Osteocyte (in vitro differentiated cells): ENCODE results near the gene ATXN1. TPM values are rescaled to one million over a fixed set of nuclear protein-coding genes. Genes with fewer than 3 reads are reported as not detected.
"Not testable (repeated sequence)": the region's sequence is repeated elsewhere in the genome, so short reads cannot be mapped to it uniquely, and the experiment has no call there.

Experiments used
- DNase-seq: peaks from one replicate; pipeline ENCODE4 v3.0.0; 2021; ENCODE audit warnings: mixed read lengths; ENCODE audit not compliant: unreplicated experiment; ENCODE audit errors: extremely low spot score
- H3K27ac Mint-ChIP-seq: one replicate; pipeline ENCODE4 v1.8.0; 2021; ENCODE audit warnings: mild to moderate bottlenecking, mixed read lengths; ENCODE audit not compliant: unreplicated experiment
- H3K27me3 Mint-ChIP-seq: one replicate; pipeline ENCODE4 v1.8.0; 2021; ENCODE audit warnings: mixed read lengths; ENCODE audit not compliant: unreplicated experiment
- H3K36me3 Mint-ChIP-seq: one replicate; pipeline ENCODE4 v1.8.0; 2021; ENCODE audit warnings: mixed read lengths; ENCODE audit not compliant: unreplicated experiment
- H3K4me1 Mint-ChIP-seq: one replicate; pipeline ENCODE4 v1.8.0; 2021; ENCODE audit warnings: mixed read lengths; ENCODE audit not compliant: unreplicated experiment
- H3K4me3 Mint-ChIP-seq: one replicate; pipeline ENCODE4 v1.8.0; 2021; ENCODE audit warnings: mild to moderate bottlenecking, moderate library complexity, mixed read lengths; ENCODE audit not compliant: unreplicated experiment
- H3K9me3 Mint-ChIP-seq: one replicate; pipeline ENCODE4 v1.8.0; 2021; ENCODE audit warnings: mixed read lengths; ENCODE audit not compliant: unreplicated experiment
- total RNA-seq: library from RNA; stranded (reverse); gene quantifications from 2 replicates; pipeline ENCODE4 v1.2.1, GENCODE V29; 2021
- TF ChIP-seq, protein P1 (sequence below): fragments of 200-600 bp; sonication (generic); IDR thresholded peaks from 2 replicates; pipeline ENCODE4 v1.5.0; 2021; ENCODE audit warnings: antibody characterized with exemption, mild to moderate bottlenecking, moderate library complexity

ATXN1 gene
- total RNA-seq, 1 donor from 2014 or later: 54.4 TPM

DNA sequence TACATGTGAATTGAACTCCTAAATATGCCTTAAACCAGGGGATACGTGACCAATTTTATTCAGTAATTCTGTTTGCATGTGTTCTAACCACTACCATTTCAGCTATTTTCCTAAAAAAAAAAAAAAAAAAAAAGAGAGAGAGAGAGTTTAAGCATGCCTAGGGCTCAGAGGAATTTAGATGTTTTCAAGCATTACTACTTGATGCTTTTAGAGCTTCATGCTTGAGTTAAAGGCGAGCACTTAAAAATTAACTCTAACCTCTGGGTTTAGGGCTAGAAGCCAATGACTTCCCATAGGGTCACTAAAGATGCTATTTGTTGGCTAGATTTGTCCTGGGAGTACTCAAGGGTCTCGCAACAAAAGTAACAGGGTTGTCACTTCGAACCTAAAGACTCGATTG is 217.7 kb downstream of the ATXN1 start:
- Mint-ChIP-seq H3K4me3 (no peak overlapping the region), H3K27me3 (no peaks in the 10 kb centered on the region), H3K9me3 (no peaks in the 10 kb centered on the region), H3K4me1 (peaks cover 14% of the 10 kb centered on the region), H3K27ac (peak overlapping the region; percentile 59), H3K36me3 (peaks cover 13% of the 10 kb centered on the region)
- no peak for DNase-seq
- TF ChIP-seq, protein P1, sequence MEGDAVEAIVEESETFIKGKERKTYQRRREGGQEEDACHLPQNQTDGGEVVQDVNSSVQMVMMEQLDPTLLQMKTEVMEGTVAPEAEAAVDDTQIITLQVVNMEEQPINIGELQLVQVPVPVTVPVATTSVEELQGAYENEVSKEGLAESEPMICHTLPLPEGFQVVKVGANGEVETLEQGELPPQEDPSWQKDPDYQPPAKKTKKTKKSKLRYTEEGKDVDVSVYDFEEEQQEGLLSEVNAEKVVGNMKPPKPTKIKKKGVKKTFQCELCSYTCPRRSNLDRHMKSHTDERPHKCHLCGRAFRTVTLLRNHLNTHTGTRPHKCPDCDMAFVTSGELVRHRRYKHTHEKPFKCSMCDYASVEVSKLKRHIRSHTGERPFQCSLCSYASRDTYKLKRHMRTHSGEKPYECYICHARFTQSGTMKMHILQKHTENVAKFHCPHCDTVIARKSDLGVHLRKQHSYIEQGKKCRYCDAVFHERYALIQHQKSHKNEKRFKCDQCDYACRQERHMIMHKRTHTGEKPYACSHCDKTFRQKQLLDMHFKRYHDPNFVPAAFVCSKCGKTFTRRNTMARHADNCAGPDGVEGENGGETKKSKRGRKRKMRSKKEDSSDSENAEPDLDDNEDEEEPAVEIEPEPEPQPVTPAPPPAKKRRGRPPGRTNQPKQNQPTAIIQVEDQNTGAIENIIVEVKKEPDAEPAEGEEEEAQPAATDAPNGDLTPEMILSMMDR: no peak

DNA sequence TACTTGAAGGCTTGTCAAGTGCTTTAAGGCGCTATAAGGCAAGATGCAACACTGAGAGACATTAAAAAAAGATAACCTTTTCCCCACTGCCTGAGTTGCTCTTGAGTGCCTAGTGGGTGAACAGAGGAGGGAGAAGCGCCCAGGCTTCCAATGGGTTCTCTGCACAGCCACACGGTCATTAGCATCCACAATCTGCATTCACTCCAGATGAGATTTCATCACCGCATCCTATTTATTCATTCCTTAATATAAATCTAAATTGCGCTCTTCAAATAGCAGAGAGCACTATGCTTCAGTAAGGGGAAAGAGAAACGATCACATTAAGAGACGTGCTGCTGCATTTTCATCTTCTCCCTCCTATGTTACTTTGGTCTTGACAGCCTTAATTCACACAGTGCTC is 219.2 kb downstream of the ATXN1 start:
- no peak overlapping the region for H3K27ac Mint-ChIP-seq
- H3K4me3 Mint-ChIP-seq: no peak overlapping the region
- no peak for DNase-seq
- H3K9me3 Mint-ChIP-seq: no peaks in the 10 kb centered on the region
- no peaks in the 10 kb centered on the region for H3K27me3 Mint-ChIP-seq
- TF ChIP-seq, protein P1: no peak
- peaks cover 14% of the 10 kb centered on the region for H3K4me1 Mint-ChIP-seq
- peaks cover 11% of the 10 kb centered on the region for H3K36me3 Mint-ChIP-seq

DNA sequence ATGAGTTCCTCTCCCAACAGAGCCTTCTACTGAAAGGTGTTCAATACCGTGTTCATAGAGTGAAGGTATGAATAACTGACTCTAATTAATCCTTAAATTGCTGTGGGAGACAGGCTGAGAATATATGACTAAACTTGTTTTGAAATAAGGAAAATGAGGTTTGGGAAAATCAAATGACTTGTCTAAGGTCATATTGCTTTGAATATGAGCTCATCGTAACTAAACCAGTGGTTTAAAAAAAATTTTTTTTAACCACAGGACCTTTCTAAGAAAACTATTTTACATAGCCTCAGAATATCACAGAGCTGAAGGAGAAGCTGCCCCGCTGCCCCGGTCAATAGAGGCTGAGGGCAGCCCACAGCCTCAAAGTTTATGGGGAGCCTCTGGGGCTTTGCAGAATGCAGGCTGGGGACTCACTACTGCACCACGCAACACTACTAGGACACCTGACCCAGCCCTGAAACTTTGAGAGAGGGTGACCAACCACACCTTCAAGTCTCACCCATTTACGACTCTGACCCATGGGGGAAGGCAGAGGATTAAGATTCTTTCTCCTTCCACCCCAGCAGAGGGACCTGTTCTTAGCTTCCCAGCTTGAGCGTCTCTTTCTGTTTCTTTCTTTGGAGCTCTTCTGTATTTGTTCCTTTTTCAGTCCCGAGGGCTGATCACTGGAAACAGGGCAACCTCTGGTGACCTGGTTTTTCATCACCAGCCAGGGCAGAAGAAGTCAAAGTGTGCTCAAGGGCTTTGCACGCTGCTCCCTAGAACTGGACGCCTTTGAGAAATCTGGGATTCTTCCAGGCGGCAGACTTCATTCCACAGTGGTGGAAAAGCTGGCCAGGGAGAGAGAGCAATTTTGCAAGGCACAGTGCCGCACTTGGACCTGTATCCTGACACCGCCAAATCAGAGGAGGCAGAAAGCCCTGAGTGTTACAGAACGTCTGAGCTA is 220.2 kb downstream of the ATXN1 start:
- DNase-seq: no peak
- H3K4me1 Mint-ChIP-seq: peaks cover 14% of the 10 kb centered on the region
- no peak overlapping the region for H3K4me3 Mint-ChIP-seq
- H3K36me3 Mint-ChIP-seq: peaks cover 11% of the 10 kb centered on the region
- TF ChIP-seq, protein P1: no peak
- no peaks in the 10 kb centered on the region for H3K27me3 Mint-ChIP-seq
- no peak overlapping the region for H3K27ac Mint-ChIP-seq
- no peaks in the 10 kb centered on the region for H3K9me3 Mint-ChIP-seq

DNA sequence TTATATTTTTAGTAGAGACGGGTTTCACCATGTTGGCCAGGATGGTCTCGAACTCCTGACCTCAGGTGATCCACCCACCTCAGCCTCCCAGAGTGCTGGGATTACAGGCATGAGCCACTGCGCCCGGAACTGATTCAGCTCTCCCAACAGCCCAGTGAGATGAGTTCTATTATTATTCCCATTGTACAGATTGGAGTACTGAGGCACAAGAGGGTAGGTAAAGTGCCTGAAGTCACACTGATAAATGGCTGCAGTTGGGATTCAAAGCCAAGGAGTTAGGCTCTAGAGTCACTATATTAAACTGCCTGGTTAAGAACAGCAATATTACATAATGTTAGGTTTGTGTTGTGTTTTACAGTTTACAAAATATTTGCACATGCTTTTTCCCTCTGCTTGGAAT is 220.9 kb downstream of the ATXN1 start:
- not testable (repeated sequence) for DNase-seq, H3K9me3 Mint-ChIP-seq, H3K4me3 Mint-ChIP-seq, H3K27me3 Mint-ChIP-seq, H3K27ac Mint-ChIP-seq
- Mint-ChIP-seq H3K4me1 (peaks cover 14% of the 10 kb centered on the region), H3K36me3 (peaks cover 11% of the 10 kb centered on the region)

DNA sequence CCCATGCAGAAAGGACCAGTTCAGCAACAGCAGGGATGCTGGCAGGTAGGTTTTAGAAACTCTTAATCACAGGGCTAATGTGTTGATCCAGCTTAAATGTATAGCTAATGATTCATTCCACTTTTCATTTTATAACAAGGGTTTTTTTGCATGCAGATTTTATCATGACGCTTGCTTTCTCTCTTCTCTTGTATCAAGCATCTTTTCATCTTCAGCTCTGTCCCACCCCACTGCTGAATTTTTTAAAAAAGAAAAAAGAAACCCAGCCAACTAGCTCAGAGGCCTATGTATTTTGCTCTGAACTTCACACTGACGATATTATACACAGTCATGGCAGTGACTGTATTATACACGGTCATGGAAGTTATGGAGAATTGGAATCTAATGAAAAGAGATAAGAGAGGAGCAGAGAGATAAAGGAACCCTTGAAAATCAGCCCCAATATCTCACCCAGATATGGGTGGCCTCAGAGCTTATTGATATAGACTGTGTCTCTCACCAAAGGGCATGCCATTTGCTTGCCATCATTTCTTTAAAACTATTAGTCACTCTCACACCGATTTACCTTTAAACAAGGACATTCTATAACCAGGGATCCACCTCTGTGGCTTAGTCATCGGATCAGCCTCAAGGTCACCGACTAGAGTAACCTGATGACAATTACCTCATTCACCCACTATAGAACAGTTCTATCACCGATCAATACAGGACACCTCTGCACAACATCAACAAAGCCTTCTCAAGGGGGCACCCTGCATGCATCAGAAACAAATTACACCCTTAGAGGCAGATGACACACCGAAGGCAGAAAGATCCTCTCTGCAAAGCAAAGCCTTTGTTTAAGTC is 222.0 kb downstream of the ATXN1 start:
- Mint-ChIP-seq H3K4me3 (no peak overlapping the region), H3K36me3 (peaks cover 7% of the 10 kb centered on the region), H3K27me3 (no peaks in the 10 kb centered on the region), H3K27ac (no peak overlapping the region), H3K9me3 (no peaks in the 10 kb centered on the region), H3K4me1 (peaks cover 10% of the 10 kb centered on the region)
- TF ChIP-seq, protein P1: no peak
- no peak for DNase-seq
